H1 (cell line): ENCODE measurements around the gene BACE2. TPM values are rescaled to one million over a fixed set of nuclear protein-coding genes. Genes with fewer than 3 reads are reported as not detected.

Experiments used
- NANOG ChIP-seq: IDR thresholded peaks from 2 replicates; pipeline ENCODE4 v1.6.1; 2011; ENCODE audit warnings: low read length, low read depth, mild to moderate bottlenecking, inconsistent platforms; ENCODE audit not compliant: insufficient read depth, poor library complexity, severe bottlenecking
- POLR2A ChIP-seq, 2 experiments: IDR thresholded peaks; 1 replicate in 1 of 2; 2 replicates in 1 of 2; pipeline ENCODE4 v1.6.1; 2011; ENCODE audit warnings: low read depth in 2 of 2, low read length in 2 of 2, mild to moderate bottlenecking in 2 of 2; ENCODE audit errors: control extremely low read depth in 1 of 2
- polyA plus RNA-seq, 7 experiments: library from polyadenylated mRNA; depleted of rRNA in 3 of 7; stranded (reverse) in 5 of 7; unstranded in 2 of 7; fragments of >200 nt in 5 of 7; fragments of 200-250 nt in 2 of 7; gene quantifications; 1 replicate in 5 of 7; 2 replicates in 1 of 7; 4 replicates in 1 of 7; pipeline versions ENCODE4 v1.2.1 to v1.2.3, GENCODE V29; 2011 to 2013; ENCODE audit warnings: missing spikeins in 2 of 7, mixed read lengths in 2 of 7
- total RNA-seq: library from RNA; stranded (reverse); fragmentation: NEBNext Ultra II Directional; extraction: Animal tissue kit (Norgen Biotek cat#: 25700); gene quantifications from 2 replicates; pipeline ENCODE4 v1.2.1, GENCODE V29; 2021

BACE2 gene
- total and polyA plus RNA-seq, 2 of the 8 experiments (the other 6 are each of a cell fraction or from before 2014, with no cell fraction given), result 8.1 to 10.9 TPM

- TF ChIP-seq NANOG (no peak), POLR2A (IDR thresholded peaks at IDR 0.05; ENCODE audit: control extremely low read depth in 1 of 2, low read depth in 2 of 2, low read length in 2 of 2) (no peak)
These were observed 61.7 kb downstream of the BACE2 start (continued) for GRCh38 chr21:41229509-41230248.
